Body of pancreas (tissue), 4 donors: Measurements from ENCODE around the gene PUM2.

Experiments used
- CTCF ChIP-seq, 7 experiments: fragments of 450-650 bp in 4 of 7; fragments of 200-600 bp in 3 of 7; sonication (generic) in 3 of 7; IDR thresholded peaks; one replicate each; pipeline ENCODE4 v1.5.1; 2016 to 2019; ENCODE audit warnings: antibody characterized with exemption in 7 of 7
- POLR2A ChIP-seq, 3 donors: fragments of 450-650 bp; IDR thresholded peaks; one replicate each; pipeline ENCODE4 v1.6.1; 2016; ENCODE audit warnings: antibody characterized with exemption in 3 of 3, mild to moderate bottlenecking in 2 of 3

- no peak for TF ChIP-seq CTCF (IDR thresholded peaks at IDR 0.05)
- no peak for TF ChIP-seq POLR2A (IDR thresholded peaks at IDR 0.05)
These were observed 8.5 kb upstream of the PUM2 start for GRCh38 chr2:20359096-20359495.
